Tibial artery (tissue), 4 donors: ENCODE results near the gene KIAA0753.
"Not testable (repeated sequence)": the region's sequence is repeated elsewhere in the genome, so short reads cannot be mapped to it uniquely, and the experiment has no call there.

Source experiments
- DNase-seq, 2 donors: peaks; one replicate each; pipeline ENCODE4 v3.0.0-alpha.2; 2019
- H3K27ac ChIP-seq, 2 donors: fragments of 200-600 bp; sonication (generic) in 1 of 2; 1 replicate in 1 of 2; 2 replicates in 1 of 2; pipeline ENCODE4 v1.5.1; 2018 to 2019; ENCODE audit warnings: mild to moderate bottlenecking in 1 of 2
- H3K27me3 ChIP-seq, 2 donors: fragments of 200-600 bp; sonication (generic) in 1 of 2; one replicate each; pipeline versions ENCODE4 v1.5.1 to v1.6.0; 2016 to 2019
- H3K36me3 ChIP-seq, 3 donors: fragments of 200-600 bp; sonication (generic) in 2 of 3; one replicate each; pipeline ENCODE4 v1.5.1; 2016 to 2019; ENCODE audit warnings: mild to moderate bottlenecking in 2 of 3
- H3K4me1 ChIP-seq, 4 donors: fragments of 200-600 bp; sonication (generic) in 2 of 4; 1 replicate in 3 of 4; 2 replicates in 1 of 4; pipeline ENCODE4 v1.5.1; 2016 to 2019
- H3K4me3 ChIP-seq, 2 donors: fragments of 200-600 bp; sonication (generic) in 1 of 2; 1 replicate in 1 of 2; 2 replicates in 1 of 2; pipeline ENCODE4 v1.5.1; 2018 to 2019; ENCODE audit warnings: mild to moderate bottlenecking in 2 of 2
- H3K9me3 ChIP-seq, 3 donors: fragments of 200-600 bp; sonication (generic) in 1 of 3; one replicate each; pipeline ENCODE4 v1.5.1; 2016 to 2019
- intact Hi-C: fragments of 100-400 bp; cut with DNase I; formaldehyde crosslinking; loops from one replicate; pipeline ENCODE4 v1.15.0; 2023; ENCODE audit warnings: low total_unique reads
- TF ChIP-seq, protein P1 (sequence below), 2 experiments: fragments of 200-600 bp in 1 of 2; fragments of 450-650 bp in 1 of 2; IDR thresholded peaks; one replicate each; pipeline ENCODE4 v1.5.1; 2017 to 2019; ENCODE audit warnings: antibody characterized with exemption in 2 of 2, mild to moderate bottlenecking in 1 of 2, moderate library complexity in 1 of 2

Gene KIAA0753

DNA sequence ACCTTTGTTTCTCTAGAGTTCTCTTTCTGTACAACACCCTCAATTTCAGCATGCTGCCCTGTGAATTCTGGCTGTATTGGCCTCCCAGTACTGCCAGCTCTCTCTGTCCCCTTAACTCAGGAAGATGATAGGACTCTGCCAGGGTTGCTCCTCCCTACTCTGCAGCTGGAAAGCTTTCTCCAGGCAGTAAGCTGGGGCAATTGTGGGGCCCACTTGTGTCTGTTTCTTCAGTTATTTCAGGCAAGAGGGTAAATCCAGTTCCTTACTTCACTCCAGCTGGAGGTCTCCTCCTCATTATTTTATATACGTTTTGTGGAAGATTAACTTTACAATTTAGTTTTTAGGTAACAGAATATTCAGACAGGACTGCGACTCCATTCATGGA, 20.9 kb upstream of the KIAA0753 start:
- intact Hi-C loops, result loop anchor here (10.0 kb wide), 1 partner anchor 343 kb away; no protein-coding TSS in a partner anchor
- Histone ChIP-seq H3K27ac (no peak overlapping the region), H3K4me3 (no peak overlapping the region), H3K4me1 (no peaks in the 10 kb centered on the region), H3K27me3 (peaks cover 0 to 46% of the 10 kb centered on the region in 2 donors), H3K36me3 (no peaks in the 10 kb centered on the region), H3K9me3 (no peaks in the 10 kb centered on the region)
- TF ChIP-seq, protein P1, sequence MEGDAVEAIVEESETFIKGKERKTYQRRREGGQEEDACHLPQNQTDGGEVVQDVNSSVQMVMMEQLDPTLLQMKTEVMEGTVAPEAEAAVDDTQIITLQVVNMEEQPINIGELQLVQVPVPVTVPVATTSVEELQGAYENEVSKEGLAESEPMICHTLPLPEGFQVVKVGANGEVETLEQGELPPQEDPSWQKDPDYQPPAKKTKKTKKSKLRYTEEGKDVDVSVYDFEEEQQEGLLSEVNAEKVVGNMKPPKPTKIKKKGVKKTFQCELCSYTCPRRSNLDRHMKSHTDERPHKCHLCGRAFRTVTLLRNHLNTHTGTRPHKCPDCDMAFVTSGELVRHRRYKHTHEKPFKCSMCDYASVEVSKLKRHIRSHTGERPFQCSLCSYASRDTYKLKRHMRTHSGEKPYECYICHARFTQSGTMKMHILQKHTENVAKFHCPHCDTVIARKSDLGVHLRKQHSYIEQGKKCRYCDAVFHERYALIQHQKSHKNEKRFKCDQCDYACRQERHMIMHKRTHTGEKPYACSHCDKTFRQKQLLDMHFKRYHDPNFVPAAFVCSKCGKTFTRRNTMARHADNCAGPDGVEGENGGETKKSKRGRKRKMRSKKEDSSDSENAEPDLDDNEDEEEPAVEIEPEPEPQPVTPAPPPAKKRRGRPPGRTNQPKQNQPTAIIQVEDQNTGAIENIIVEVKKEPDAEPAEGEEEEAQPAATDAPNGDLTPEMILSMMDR (IDR thresholded peaks at IDR 0.05), result no peak
- no peak for DNase-seq

DNA sequence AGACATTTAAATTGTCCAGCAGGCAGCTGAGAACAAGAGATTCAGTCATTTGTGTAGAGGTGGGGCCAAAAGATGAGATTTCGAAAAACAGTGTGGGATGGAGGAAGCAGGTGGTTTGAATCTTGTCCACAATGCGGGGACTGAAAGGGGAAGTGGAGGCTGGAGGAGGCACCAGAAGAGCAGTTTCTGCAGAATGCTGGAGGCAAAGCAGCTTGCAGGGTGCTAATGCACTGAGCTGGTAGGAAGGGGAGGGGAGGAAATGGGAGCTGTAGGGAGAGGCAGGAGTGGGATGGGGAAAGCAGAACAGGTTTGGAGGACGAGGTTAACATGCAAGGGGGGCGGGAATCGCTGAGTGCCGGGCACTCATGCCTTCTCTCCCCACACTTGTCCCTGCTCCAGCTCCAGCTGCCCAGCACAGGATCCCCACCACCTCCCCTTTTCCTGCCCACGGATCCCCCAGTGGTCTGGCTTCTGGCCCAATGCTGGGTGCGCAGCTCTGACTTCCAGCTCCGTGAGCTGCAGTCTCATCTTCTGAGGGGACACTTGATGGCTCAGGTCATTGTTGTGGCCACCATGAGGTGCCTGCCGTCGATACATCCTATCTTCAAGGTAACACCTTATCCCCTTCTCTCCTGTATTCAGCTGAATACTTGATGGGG, 20.4 kb upstream of the KIAA0753 start:
- no peak for DNase-seq

DNA sequence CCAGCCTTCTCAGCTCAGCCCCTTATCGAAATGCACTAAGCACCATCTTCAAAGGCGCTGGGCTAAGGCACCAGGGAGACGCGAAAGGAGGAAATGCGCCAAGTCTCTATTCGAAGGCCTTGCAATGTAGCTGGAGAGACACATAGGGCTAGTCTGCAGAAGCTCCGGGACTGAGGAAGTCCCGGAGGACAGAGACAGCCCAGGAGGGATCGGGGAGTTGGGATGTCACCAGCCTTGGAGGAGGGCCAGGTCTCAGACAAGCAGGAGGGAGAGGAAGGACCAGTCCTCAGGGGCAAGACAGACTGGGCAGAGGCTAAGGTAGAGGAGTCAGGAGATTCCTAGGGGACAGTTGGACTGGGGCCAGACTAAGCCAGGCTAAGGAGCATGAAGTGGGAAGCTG, 19.6 kb upstream of the KIAA0753 start:
- Histone ChIP-seq H3K4me3 (no peak overlapping the region), H3K36me3 (no peaks in the 10 kb centered on the region), H3K4me1 (no peaks in the 10 kb centered on the region), H3K9me3 (no peaks in the 10 kb centered on the region), H3K27ac (no peak overlapping the region), H3K27me3 (peaks cover 0 to 47% of the 10 kb centered on the region in 2 donors)
- intact Hi-C loops, result loop anchor here (10.0 kb wide), 1 partner anchor 345 kb away; no protein-coding TSS in a partner anchor
- TF ChIP-seq, protein P1 (IDR thresholded peaks at IDR 0.05), result no peak
- no peak for DNase-seq

More for the DNA sequence above, 20.4 kb upstream of the KIAA0753 start:
- TF ChIP-seq, protein P1 (IDR thresholded peaks at IDR 0.05), result no peak
- H3K36me3 ChIP-seq, result no peaks in the 10 kb centered on the region
- H3K27ac ChIP-seq, result no peak overlapping the region
- intact Hi-C loops, result loop anchor here (10.0 kb wide), 1 partner anchor 344 kb away; no protein-coding TSS in a partner anchor
- H3K27me3 ChIP-seq, result peaks cover 0 to 46% of the 10 kb centered on the region in 2 donors
- no peaks in the 10 kb centered on the region for H3K4me1 ChIP-seq
- H3K4me3 ChIP-seq, result no peak overlapping the region
- H3K9me3 ChIP-seq, result no peaks in the 10 kb centered on the region

DNA sequence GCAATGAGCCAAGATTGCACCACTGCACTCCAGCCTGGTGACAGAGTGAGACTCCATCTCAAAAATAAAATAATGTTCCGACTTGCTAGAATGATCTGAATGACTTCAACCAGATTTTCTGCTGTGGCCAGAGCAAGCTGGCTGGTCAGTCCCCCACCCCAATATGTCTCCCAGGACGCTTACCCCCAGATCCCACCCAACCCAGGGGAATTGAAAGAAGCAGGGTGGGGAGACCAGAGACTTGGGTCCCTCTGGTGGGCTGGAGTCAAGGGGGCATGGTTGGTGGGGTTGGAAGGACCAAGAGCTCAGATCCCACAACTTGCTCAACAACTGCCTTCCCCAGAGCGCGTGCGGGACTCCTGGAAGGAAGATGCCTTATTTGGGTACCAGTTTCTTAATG, 17.9 kb upstream of the KIAA0753 start:
- H3K9me3 ChIP-seq, intact Hi-C loops, DNase-seq, H3K4me1 ChIP-seq, H3K27ac ChIP-seq, H3K36me3 ChIP-seq, H3K4me3 ChIP-seq: not testable (repeated sequence)
- H3K27me3 ChIP-seq, result peaks cover 0 to 62% of the 10 kb centered on the region in 2 donors

DNA sequence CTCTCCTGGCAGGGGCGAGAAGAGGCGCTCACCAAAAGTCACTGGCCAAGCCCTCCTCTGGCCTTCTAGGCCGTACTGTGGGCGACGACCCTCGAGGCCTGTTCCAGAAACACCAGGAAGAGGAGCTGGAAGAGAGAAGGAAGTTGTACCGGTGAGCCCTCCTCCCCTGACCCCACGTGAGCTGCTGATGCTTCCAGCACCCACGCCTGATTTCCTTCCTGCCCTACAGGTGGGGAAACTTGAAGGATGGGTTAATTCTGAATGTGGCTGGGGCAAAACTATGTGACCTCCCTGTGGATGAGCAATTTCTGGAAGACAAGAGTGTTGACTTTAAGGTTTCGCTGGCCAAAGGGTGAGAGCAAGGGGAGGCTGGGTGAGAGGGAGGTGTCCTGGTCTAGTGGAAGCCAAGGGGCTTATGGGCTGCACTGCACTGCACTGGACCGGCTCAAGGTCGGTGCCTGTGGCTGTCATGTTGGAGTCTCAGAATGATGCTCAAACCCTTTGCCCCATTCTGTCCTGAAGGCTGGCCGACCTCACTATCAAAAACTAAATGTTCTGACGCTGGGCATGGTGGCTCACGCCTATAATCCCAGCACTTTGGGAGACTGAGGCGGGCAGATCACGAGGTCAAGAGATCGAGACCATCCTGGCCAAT, 17.2 kb upstream of the KIAA0753 start:
- Histone ChIP-seq H3K36me3 (no peaks in the 10 kb centered on the region), H3K27ac (no peak overlapping the region), H3K9me3 (peaks cover 0 to 4% (median 0%) of the 10 kb centered on the region in 3 donors), H3K4me3 (no peak overlapping the region), H3K4me1 (peaks cover 0 to 6% (median 1%) of the 10 kb centered on the region in 4 donors), H3K27me3 (peaks cover 0 to 59% of the 10 kb centered on the region in 2 donors)
- TF ChIP-seq, protein P1 (IDR thresholded peaks at IDR 0.05), result no peak
- intact Hi-C loops, result no loop called here
- no peak for DNase-seq

DNA sequence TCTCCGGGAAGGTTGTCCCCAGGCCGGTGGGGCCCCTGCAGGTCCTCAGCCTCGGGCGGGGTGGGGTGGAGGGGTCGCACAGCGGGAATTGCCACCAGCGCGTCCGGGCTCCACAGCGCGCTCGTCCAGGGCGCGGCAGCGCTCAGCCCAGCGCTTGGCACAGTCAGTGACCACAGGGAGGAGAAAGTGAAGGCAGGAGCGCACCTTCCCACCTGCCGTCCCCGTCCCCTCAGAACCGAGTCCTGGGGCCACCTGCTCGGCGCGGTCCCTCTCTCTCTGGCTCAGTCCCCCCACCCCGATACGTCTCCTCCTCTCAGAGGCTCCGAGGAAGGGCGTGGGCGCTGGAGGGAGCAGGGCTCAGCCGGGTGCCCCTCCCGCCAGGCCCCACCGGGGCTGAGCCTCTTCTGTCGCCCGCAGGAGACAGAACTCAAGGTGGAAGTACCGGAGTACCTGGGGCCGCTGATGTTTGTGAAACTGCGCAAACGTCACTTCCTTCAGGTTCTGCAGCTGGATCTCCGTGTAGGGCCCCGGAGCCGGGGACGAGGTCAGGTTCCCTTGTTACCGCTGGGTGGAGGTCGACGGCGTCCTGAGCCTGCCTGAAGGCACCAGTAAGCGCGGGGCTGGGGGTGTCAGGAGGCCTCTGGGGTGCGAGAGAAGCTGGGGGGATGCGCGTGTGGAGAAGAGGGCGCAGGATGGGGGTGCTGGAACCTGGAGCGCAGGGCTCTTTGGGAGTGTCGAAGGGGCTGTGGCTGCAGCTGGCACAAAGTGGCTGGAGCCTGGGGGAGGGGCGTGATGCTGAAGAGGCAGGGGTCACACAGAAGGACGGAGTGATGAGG, 16.5 kb upstream of the KIAA0753 start:
- Histone ChIP-seq H3K27me3 (peaks cover 0 to 56% of the 10 kb centered on the region in 2 donors), H3K4me1 (peaks cover 0 to 14% (median 5%) of the 10 kb centered on the region in 4 donors)
- H3K9me3 ChIP-seq, intact Hi-C loops, H3K4me3 ChIP-seq, H3K36me3 ChIP-seq, DNase-seq, H3K27ac ChIP-seq: not testable (repeated sequence)

DNA sequence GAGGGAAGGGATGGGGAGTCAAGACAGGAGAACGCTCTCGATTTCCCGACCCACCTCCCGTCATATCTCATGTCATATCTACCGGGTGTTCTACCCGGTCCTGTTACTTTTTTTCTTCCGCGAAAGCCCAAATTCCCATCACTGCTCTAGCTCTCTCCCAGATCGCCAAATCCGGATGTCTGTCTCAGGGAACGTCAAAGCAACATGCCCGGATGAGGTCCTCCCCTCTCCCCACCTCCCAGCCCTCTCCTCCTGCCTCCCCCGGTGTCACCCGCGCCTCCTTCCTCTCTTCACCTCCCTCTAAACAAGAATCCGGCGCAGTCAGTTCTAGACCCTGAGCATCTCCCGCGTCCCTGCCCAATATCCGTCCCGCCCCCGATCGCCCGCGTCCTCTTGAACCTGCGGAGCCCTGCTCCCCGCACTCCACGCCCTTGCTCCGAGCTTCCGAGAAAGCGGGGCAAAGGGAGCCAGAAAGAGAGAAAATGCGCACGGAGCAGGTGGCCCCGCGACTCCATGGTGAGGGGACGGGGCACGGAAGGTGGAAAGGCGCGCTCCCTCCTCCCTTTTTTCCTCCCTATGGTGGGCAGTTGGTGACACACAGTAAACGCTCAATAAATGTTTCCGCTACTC, 15.3 kb upstream of the KIAA0753 start:
- intact Hi-C loops, H3K27ac ChIP-seq, H3K36me3 ChIP-seq, DNase-seq, H3K4me3 ChIP-seq, H3K9me3 ChIP-seq: not testable (repeated sequence)
- Histone ChIP-seq H3K27me3 (peaks cover 0 to 53% of the 10 kb centered on the region in 2 donors), H3K4me1 (peaks cover 0 to 19% (median 10%) of the 10 kb centered on the region in 4 donors)
